Coronary artery (tissue), 2 donors: ENCODE measurements around the gene INTS1.

ENCODE experiments used
- DNase-seq: peaks from one replicate; pipeline ENCODE4 v3.0.0-alpha.2; 2017; ENCODE audit warnings: low spot score
- H3K27ac ChIP-seq, 2 donors: fragments of 200-600 bp; sonication (generic); one replicate each; pipeline ENCODE4 v1.5.1; 2016 to 2019
- H3K4me3 ChIP-seq: fragments of 200-600 bp; sonication (generic); 2 replicates; pipeline ENCODE4 v1.5.1; 2016; ENCODE audit warnings: mild to moderate bottlenecking, moderate library complexity
- CTCF ChIP-seq: fragments of 200-600 bp; sonication (generic); IDR thresholded peaks from one replicate; pipeline ENCODE4 v1.5.1; 2019; ENCODE audit warnings: antibody characterized with exemption

The INTS1 gene

GRCh38 chr7:1510780-1511154 is 6.6 kb upstream of the INTS1 start:
- Histone ChIP-seq H3K27ac (no peak overlapping the region), H3K4me3 (no peak overlapping the region)
- TF ChIP-seq CTCF: no peak
- DNase-seq: no peak

- H3K27ac ChIP-seq: no peak overlapping the region
- H3K4me3 ChIP-seq: no peak overlapping the region
- DNase-seq: no peak
- TF ChIP-seq CTCF: no peak
These were observed 5.0 kb upstream of the INTS1 start for GRCh38 chr7:1509226-1509625.

DNA sequence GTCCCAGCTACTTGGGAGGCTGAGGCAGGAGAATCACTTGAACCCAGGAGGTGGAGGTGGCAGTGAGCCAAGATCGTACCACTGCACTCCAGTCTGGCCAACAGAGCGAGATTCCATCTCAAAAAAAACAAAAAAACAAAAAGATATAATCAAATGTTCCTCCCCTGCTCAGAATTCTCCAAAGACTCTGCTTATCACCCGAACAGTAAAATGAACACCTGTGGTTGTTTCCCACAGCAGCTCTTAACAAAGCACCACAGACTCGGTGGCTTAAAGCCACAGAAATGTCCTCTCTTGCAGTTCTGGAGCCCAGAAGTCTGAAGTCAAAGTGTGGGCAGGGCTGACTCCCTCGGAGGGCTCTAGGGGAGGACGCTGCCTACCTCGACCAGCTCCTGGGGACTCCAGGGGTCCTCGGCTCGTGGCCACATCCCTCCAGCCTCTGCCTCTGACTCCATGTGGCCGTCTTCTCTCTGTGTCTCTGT is 4.1 kb upstream of the INTS1 start:
- Histone ChIP-seq H3K27ac (no peak overlapping the region), H3K4me3 (no peak overlapping the region)
- DNase-seq: no peak
- TF ChIP-seq CTCF: no peak

GRCh38 chr7:1505731-1506550 is 1.8 kb upstream of the INTS1 start:
- no peak overlapping the region for H3K27ac ChIP-seq
- no peak for TF ChIP-seq CTCF
- no peak overlapping the region for H3K4me3 ChIP-seq
- DNase-seq: no peak

DNA sequence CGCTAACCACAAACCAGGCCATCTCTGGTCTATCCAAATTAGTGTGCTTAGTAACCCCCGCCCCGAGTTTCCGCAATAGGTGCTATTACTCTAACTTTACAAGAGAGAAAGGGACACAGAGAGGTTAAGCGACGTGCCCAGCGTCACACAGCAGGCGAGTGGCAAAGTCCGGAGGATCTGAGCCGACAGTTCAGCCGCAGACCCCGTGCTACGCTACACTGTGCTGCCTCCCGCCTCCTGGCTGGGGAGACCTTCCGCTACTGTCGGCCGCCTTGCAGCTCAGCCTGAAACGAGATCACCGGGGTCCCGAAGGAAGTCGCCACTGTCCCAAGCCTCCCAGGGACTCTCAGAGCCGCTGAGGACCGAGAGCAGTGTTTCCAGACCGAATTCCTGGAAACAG is 799 bp downstream of the INTS1 start:
- TF ChIP-seq CTCF: no peak
- DNase-seq: no peak
- no peak overlapping the region for H3K27ac ChIP-seq
- peak overlapping the region; percentile 92 for H3K4me3 ChIP-seq

DNA sequence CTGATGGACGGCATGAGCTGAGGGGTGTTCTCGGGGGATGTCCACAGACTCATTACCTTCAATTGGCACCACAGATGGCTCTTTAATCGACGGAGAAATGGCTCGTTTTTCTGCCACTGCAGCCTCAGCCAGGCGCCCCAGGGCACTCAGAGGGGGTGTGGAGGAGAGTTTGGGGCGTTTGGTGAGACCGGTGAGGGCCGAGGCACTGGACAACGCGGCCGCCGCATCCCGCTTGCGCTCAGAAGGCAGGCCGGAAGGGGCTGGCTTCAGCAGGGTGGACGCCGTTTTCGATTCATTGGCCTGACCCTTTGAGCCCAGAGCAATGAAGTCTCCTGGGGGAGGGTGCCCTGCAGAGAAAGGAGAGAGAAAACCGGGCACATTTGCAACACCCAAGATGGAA is 1.3 kb downstream of the INTS1 start:
- Histone ChIP-seq H3K27ac (no peak overlapping the region), H3K4me3 (peak overlapping the region; percentile 92)
- DNase-seq: no peak
- TF ChIP-seq CTCF: no peak
